Stimulated activated CD8-positive, alpha-beta memory T cell treated with anti-CD3 and anti-CD28 coated beads, Interleukin-7, amount 100 ng/mL, for 1 hour (primary cell): ENCODE results near the gene SF3B5.
"Not testable (repeated sequence)": the region's sequence is repeated elsewhere in the genome, so short reads cannot be mapped to it uniquely, and the experiment has no call there.

ENCODE experiments used
- DNase-seq, 2 donors: peaks; one replicate each; pipeline ENCODE4 v3.0.0-alpha.2; 2020; ENCODE audit warnings: low read depth in 2 of 2

Gene SF3B5

GRCh38 chr6:144063744-144064401 is 31.5 kb downstream of the SF3B5 start:
- peak; percentile 79 to 82 for DNase-seq

DNA sequence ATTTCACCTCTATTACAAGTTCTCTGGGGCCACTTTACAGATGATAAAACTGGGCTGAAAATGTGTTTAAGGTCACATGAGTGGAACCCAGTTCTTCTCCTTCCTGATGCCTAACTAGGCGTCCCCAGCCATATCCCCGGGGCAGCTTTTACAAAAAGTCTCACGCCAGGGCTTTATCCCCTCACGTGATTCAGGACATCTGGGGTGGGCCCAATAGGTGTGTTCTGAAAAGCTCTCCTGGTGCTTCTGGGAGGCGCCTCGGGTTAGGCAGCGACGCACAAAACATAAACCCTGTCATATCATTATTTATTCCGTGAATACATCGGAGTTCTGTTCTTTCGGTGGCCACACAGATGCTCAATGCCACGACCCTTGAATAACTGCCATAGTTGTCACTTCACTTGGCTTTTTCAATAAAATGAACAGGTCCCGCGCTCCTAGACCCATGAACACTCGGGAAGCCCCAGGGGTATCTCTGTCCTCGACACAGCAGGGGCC is 32.1 kb downstream of the SF3B5 start:
- DNase-seq = no peak

- DNase-seq = no peak
Observed at GRCh38 chr6:144062786-144063185, 32.6 kb downstream of the SF3B5 start.

DNA sequence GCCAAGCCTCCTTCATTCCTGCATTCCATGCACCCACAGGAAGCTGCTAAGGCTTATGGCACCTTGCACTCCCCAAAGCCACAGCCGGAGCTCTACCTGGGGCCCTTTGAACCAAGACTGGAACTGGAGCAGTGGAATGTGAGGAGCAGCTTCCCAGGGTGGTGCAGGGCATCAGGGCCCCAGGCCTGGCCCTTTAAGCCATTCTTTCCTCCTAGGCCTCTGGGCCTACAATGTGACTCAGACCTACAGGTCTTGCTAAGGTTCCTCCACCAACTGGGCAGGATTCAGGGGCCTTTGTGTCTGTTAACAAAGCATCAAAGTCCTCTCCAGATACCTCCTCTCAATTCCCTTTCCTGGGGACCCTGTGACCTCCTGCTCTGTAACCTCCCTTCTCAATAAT is 36.2 kb downstream of the SF3B5 start:
- DNase-seq = no peak

GRCh38 chr6:144055121-144055931 is 40.0 kb downstream of the SF3B5 start:
- DNase-seq = peak in 1 of 2 donors; percentile 19

DNA sequence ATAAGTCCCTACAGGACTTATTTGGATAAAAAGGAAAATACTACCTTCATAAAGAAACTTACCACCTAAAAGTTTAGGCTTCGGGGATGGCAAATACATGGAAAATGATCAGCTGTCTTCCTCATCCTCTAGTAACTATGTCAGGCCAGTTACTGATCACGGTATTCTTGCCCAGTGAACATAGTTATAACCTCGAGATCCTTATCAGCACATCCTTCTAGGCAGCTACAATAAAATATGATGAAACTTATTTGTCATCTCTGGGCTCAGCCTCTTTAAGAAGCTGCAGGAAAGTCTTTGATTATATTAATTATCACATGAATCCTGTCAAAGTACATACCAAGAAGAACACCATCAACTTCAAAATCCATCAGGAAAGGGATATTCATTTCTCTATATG is 41.8 kb downstream of the SF3B5 start:
- no peak for DNase-seq

DNA sequence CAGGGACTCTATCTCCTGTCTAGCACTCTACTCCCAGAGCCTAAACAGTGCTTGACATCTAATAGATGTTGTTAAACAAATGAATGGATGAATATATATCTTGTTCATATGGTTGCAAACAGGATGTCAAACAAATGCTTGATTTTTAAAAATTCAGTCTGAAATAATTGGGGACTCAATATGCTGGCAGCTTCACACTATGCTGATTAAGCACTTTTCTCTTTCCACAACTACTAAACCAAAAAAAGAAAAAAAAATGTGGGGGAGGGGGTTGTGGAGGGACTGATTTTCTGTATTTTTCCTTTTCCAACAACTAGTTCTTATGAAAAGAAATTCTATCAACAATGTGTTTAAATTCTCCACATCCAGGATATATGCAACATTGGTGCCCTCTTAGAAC is 42.9 kb downstream of the SF3B5 start:
- DNase-seq = no peak

DNA sequence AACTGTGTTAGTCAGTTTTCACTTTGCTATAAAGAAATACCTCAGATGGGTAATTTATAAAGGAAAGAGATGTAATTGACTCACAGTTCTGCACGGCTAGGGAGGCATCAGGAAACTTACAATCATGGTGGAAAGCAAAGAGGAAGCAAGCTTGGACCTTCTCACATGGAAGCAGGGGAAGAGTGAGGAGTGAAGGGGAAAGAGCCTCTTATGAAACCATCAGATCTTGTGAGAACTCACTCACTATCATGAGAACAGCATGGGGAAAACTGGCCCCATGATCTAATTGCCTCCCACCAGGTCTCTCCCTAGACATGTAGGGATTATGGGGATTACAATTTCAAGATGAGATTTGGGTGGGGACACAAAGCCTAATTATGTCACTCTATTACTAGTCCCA is 46.0 kb downstream of the SF3B5 start:
- no peak for DNase-seq

DNA sequence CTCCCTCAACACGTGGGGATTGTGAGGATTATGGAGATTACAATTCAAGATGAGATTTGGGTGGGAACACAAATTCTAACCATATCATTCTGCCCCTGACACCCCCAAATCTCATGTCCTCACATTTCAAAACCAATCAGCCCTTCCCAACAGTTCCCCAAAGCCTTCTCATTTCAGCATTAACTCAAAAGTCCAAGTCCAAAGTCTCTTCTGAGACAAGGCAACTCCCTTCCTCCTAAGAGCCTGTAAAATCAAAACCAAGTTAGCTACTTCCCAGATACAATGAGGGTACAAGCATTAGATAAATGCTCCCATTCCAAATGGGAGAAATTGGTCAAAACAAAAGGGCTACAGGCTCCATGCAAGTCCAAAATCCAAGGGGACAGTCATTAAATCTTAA is 47.7 kb downstream of the SF3B5 start:
- no peak for DNase-seq

DNA sequence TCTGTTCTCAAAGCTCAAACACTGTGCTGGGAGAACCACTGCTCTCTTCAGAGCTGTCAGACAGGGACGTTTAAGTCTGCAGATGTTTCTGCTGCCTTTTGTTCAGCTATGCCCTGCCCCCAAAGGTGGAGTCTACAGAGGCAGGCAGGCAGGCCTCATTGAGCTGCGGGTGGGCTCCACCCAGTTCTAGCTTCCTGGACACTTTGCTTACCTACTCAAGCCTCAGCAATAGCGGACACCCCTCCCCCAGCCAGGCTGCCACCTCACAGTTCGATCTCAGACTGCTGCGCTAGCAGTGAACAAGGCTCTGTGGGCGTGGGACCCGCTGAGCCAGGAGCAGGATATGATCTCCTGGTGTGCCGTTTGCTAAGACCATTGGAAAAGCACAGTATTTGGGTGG is 48.7 kb downstream of the SF3B5 start:
- DNase-seq = not testable (repeated sequence)

- DNase-seq = not testable (repeated sequence)
Observed at GRCh38 chr6:144044989-144045388, 50.4 kb downstream of the SF3B5 start.
